ENCODE data around the gene FBLIM1. TPM values are rescaled to one million over a fixed set of nuclear protein-coding genes. Genes with fewer than 3 reads are reported as not detected.

The FBLIM1 gene
- total RNA-seq, 1 donor from 2014 or later = 246 TPM

DNA sequence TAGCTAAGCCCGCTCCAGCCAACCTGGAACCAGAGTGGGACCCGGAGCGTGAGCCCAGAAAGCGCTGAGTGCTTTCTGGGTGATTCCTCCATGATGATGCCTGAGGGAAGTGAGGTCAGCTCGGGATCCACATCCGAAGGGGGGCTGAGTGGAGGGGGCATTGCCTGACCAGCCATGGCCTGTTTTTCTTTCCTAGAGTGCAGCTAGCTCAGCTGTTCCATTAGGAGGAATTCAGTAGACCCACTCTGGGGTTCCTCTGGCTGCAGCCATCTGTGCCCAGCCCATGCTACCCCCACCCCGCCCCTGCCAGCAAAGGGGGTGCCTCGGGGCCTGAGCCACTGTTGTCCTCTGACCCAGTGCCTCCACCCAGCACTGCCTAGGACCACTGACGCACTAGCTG is 32.1 kb upstream of the FBLIM1 start:
- TF ChIP-seq, protein P1, sequence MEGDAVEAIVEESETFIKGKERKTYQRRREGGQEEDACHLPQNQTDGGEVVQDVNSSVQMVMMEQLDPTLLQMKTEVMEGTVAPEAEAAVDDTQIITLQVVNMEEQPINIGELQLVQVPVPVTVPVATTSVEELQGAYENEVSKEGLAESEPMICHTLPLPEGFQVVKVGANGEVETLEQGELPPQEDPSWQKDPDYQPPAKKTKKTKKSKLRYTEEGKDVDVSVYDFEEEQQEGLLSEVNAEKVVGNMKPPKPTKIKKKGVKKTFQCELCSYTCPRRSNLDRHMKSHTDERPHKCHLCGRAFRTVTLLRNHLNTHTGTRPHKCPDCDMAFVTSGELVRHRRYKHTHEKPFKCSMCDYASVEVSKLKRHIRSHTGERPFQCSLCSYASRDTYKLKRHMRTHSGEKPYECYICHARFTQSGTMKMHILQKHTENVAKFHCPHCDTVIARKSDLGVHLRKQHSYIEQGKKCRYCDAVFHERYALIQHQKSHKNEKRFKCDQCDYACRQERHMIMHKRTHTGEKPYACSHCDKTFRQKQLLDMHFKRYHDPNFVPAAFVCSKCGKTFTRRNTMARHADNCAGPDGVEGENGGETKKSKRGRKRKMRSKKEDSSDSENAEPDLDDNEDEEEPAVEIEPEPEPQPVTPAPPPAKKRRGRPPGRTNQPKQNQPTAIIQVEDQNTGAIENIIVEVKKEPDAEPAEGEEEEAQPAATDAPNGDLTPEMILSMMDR (conservative IDR thresholded peaks at IDR 0.05; ENCODE audit: low read depth, low read length) = no peak

DNA sequence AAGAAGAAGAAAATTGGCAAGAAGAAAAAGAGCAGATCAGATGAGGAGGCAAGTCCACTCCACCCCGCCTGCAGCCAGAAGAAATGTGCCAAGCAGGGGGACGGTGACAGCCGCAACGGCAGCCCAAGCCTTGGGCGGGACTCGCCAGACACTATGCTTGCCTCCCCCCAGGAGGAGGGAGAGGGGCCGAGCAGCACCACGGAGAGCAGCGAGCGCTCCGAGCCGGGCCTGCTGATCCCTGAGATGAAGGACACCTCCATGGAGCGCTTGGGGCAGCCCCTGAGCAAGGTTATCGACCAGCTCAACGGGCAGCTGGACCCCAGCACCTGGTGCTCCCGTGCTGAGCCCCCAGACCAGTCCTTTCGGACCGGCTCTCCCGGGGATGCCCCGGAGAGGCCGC is 31.6 kb upstream of the FBLIM1 start:
- TF ChIP-seq, protein P1 (conservative IDR thresholded peaks at IDR 0.05; ENCODE audit: low read depth, low read length) = no peak
- H3K4me3 ChIP-seq (ENCODE audit: low read depth, low read length) = no peak overlapping the region
- DNase-seq (ENCODE audit: low read depth) = no peak

More for the DNA sequence above, 32.1 kb upstream of the FBLIM1 start:
- no peak overlapping the region for H3K4me3 ChIP-seq (ENCODE audit: low read depth, low read length)
- no peak for DNase-seq (ENCODE audit: low read depth)

DNA sequence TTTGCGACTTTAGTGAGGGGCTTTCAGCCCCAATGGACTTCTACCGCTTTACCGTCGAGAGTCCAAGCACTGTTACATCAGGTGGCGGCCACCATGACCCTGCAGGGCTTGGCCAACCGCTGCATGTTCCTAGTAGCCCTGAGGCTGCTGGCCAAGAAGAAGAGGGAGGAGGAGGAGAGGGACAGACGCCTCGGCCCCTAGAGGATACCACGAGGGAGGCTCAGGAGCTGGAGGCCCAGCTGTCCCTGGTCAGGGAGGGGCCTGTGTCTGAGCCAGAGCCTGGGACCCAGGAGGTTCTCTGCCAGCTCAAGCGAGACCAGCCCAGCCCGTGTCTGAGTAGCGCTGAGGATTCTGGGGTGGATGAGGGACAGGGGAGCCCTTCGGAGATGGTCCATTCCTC is 31.2 kb upstream of the FBLIM1 start:
- no peak for DNase-seq (ENCODE audit: low read depth)
- TF ChIP-seq, protein P1 (conservative IDR thresholded peaks at IDR 0.05; ENCODE audit: low read depth, low read length) = no peak
- no peak overlapping the region for H3K4me3 ChIP-seq (ENCODE audit: low read depth, low read length)

DNA sequence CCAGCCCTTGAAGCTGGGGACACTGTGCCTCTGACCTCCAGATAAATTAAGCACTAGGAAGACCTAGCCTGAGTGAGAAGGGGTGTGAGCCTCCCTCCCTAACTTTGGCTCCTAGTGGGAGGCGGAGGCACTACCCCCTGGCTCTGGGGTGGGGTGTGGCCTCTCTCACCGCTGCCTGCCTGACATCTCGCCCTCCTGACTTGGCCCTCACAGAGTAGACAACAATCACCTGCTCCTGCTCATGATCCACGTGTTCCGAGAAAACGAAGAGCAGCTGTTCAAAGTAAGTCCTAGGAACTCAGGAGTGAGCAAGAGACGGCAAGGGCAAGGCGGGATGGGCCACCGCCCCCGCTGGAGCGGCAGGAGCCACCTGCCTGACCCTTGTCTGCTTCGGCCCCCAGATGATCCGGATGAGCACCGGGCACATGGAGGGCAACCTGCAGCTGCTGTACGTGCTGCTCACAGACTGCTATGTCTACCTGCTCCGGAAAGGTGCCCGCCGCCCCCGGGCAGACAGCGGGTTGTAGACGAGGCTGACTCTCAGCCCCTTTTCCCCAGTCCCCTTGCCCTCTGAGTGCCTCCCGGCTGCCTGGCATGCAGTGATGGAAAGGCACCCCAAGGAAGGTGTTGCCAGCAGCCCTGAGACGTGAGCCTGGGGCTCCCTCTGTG is 30.6 kb upstream of the FBLIM1 start:
- TF ChIP-seq, protein P1 (conservative IDR thresholded peaks at IDR 0.05; ENCODE audit: low read depth, low read length) = no peak
- no peak for DNase-seq (ENCODE audit: low read depth)
- H3K4me3 ChIP-seq (ENCODE audit: low read depth, low read length) = no peak overlapping the region

DNA sequence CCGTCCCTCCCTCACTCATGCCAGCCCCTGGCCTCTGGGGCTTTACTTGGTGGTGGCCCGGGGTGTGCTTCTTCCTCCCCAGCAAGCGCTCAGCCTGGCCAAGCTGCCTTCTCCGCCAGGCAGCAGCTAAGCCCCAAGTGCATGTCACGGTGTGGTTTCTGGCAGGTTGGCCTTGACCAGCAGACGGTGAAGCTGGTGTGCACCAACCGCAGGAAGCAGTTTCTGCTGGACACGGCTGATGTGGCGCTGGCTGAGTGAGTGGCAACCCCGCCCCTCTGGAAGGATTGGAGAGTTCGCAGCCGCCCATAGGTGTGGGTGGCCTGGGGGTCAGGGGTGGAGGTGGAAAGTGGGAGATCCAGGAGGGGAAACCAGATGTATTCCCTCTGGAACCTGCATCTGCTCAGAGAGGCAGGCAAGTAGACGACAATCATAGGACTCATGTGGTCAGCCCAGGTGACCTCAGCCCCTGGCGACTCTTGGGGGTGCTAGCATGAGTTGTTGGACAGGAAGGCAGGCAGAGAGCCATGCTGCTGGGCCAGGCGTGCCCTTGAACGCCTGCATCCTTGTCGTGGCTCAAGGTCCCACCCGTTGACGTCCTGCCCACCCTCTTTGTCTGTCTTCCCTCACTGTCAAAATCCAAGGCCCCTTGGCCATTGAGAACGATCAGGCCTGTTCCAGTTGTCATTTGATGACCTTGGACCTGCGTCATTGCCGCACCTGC is 29.5 kb upstream of the FBLIM1 start:
- no peak overlapping the region for H3K4me3 ChIP-seq (ENCODE audit: low read depth, low read length)
- DNase-seq (ENCODE audit: low read depth) = no peak
- TF ChIP-seq, protein P1 (conservative IDR thresholded peaks at IDR 0.05; ENCODE audit: low read depth, low read length) = no peak

DNA sequence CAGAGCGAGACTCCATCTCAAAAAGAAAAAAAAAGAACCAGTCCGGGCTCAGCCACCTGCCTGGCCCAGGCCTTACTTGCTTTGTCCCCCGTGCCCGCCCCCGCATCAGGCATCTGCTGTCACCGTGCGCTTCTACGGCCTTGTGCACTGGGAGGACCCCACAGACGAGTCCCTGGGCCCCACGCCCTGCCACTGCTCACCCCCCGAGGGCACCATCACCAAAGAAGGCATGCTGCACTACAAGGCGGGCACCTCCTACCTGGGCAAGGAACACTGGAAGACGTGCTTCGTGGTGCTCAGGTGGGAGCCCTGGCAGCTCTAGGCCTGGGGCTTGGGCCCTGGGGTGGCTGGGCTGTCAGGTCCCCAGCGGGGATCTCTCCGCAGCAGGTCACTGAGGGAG is 28.2 kb upstream of the FBLIM1 start:
- H3K4me3 ChIP-seq (ENCODE audit: low read depth, low read length) = no peak overlapping the region
- TF ChIP-seq, protein P1 (conservative IDR thresholded peaks at IDR 0.05; ENCODE audit: low read depth, low read length) = no peak
- DNase-seq (ENCODE audit: low read depth) = no peak
